ENCODE data around the gene UBE2K.

DNA sequence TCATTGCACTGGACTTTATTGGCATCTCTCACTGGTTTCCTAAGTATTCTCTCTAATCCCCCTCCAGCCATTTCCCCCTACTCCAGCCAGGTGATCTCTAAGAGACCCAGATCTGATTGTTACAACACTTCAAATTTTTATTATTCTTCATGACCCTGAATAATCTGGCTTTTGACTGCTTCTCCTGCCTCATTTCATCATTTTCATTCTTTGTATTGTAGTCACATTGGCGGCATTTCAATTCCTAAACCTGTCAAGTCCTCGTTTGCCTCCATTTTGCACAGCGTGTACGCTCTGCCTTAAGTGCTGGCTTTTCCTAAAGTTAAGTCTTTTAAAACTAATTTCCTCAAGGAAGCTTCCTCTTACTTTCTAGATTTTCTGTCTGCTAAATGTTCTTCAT is 31.6 kb downstream of the UBE2K start:
- TF ChIP-seq CTCF (IDR thresholded peaks at IDR 0.05) (no peak), POLR2A (IDR thresholded peaks at IDR 0.05) (no peak)
